Stimulated activated CD4-positive, alpha-beta T cell treated with anti-CD3 and anti-CD28 coated beads, TNF-alpha, amount 100 ng/mL, for 1 hour (primary cell): Measurements from ENCODE around the gene STX16.

Source experiments
- DNase-seq, 3 donors: peaks; one replicate each; pipeline ENCODE4 v3.0.0-alpha.2; 2020; ENCODE audit warnings: low read depth in 3 of 3, low spot score in 1 of 3

Gene STX16

GRCh38 chr20:58650776-58651558 is at the start of gene STX16:
Gene STX16 (plus strand): TSS chr20:58651283. CDS start chr20:58652007, 724 bp downstream.
- peak; percentile 70 to 80 (median 72) for DNase-seq

- DNase-seq: no peak
Observed at GRCh38 chr20:58602124-58602523, 49.0 kb upstream of the STX16 start.

- no peak for DNase-seq
Observed at GRCh38 chr20:58603721-58604120, 47.4 kb upstream of the STX16 start.

GRCh38 chr20:58604128-58604881 is 46.8 kb upstream of the STX16 start:
- no peak for DNase-seq

GRCh38 chr20:58605292-58606065 is 45.6 kb upstream of the STX16 start:
- DNase-seq: no peak

- DNase-seq: no peak
Observed at GRCh38 chr20:58606184-58606583, 44.9 kb upstream of the STX16 start.

- no peak for DNase-seq
Observed at GRCh38 chr20:58608096-58608840, 42.8 kb upstream of the STX16 start.

GRCh38 chr20:58609026-58609425 is 42.1 kb upstream of the STX16 start:
- DNase-seq: no peak

- no peak for DNase-seq
Observed at GRCh38 chr20:58610071-58610800, 40.8 kb upstream of the STX16 start.

GRCh38 chr20:58610811-58611210 is 40.3 kb upstream of the STX16 start:
- DNase-seq: no peak

- no peak for DNase-seq
Observed at GRCh38 chr20:58611236-58612030, 39.6 kb upstream of the STX16 start.

GRCh38 chr20:58612121-58612691 is 38.9 kb upstream of the STX16 start:
- no peak for DNase-seq

- no peak for DNase-seq
Observed at GRCh38 chr20:58613061-58613854, 37.8 kb upstream of the STX16 start.

- no peak for DNase-seq
Observed at GRCh38 chr20:58614366-58614765, 36.7 kb upstream of the STX16 start.

GRCh38 chr20:58614984-58615760 is 35.9 kb upstream of the STX16 start:
- no peak for DNase-seq

GRCh38 chr20:58616411-58616810 is 34.7 kb upstream of the STX16 start:
- DNase-seq: no peak

GRCh38 chr20:58617158-58617557 is 33.9 kb upstream of the STX16 start:
- no peak for DNase-seq
